GM12864 (cell line): ENCODE measurements around the gene RHOBTB3.

Source experiments
- DNase-seq: peaks from one replicate; pipeline ENCODE4 v3.0.0-alpha.2; 2011; ENCODE audit warnings: low read depth
- H3K4me3 ChIP-seq: 2 replicates; pipeline ENCODE4 v1.5.1; 2011; ENCODE audit warnings: mild to moderate bottlenecking, low read depth, low read length, control low read depth
- CTCF ChIP-seq: IDR thresholded peaks from 2 replicates; pipeline ENCODE4 v1.5.1; 2011; ENCODE audit warnings: low read depth, mild to moderate bottlenecking, moderate library complexity, low read length, control low read depth, inconsistent platforms; ENCODE audit errors: missing control alignments

RHOBTB3 gene

GRCh38 chr5:95816776-95817175, 85.6 kb downstream of the RHOBTB3 start:
- no peak for DNase-seq
- H3K4me3 ChIP-seq = no peak overlapping the region
- TF ChIP-seq CTCF = no peak

GRCh38 chr5:95817430-95817829, 86.3 kb downstream of the RHOBTB3 start:
- no peak for TF ChIP-seq CTCF
- no peak for DNase-seq
- H3K4me3 ChIP-seq = no peak overlapping the region

GRCh38 chr5:95818181-95819147, 87.3 kb downstream of the RHOBTB3 start:
- H3K4me3 ChIP-seq = peak overlapping the region; percentile 57
- no peak for DNase-seq
- peak; percentile 10 for TF ChIP-seq CTCF

- TF ChIP-seq CTCF = no peak
- DNase-seq = no peak
- H3K4me3 ChIP-seq = peak overlapping the region; percentile 86
Observed at GRCh38 chr5:95821110-95822021, 90.2 kb downstream of the RHOBTB3 start.

- H3K4me3 ChIP-seq = peak overlapping the region; percentile 86
- DNase-seq = no peak
- no peak for TF ChIP-seq CTCF
Observed at GRCh38 chr5:95822043-95822541, 91.0 kb downstream of the RHOBTB3 start.

- no peak for TF ChIP-seq CTCF
- peak within 1 kb of the TSS; percentile 86 for H3K4me3 ChIP-seq
- DNase-seq = no peak
Observed at GRCh38 chr5:95822542-95823181, 91.5 kb downstream of the RHOBTB3 start, which contains the start of gene GLRX. Gene GLRX (minus strand): TSS chr5:95822726. CDS start chr5:95822662, 64 bp downstream.
